H1 (cell line): Measurements from ENCODE around the gene ACADSB. TPM values are rescaled to one million over a fixed set of nuclear protein-coding genes. Genes with fewer than 3 reads are reported as not detected.

Experiments used
- CTCF ChIA-PET: fragments of 300-600 bp; sonication (Branson Sonifier 250); formaldehyde crosslinking; loops from one replicate; lab custom pipeline; 2021; ENCODE audit not compliant: partially characterized antibody; lab: Charles Lee
- POLR2A ChIA-PET: fragments of 300-600 bp; sonication (Branson Sonifier 250); formaldehyde crosslinking; loops from one replicate; lab custom pipeline; 2021; ENCODE audit warnings: inconsistent platforms; ENCODE audit not compliant: partially characterized antibody; lab: Charles Lee
- DNase-seq, 2 experiments: peaks; one replicate each; pipeline versions ENCODE4 v3.0.0 to v3.0.0-alpha.2; 2010 to 2022; ENCODE audit warnings: low spot score in 2 of 2, low read depth in 1 of 2, mixed read lengths in 1 of 2
- FAIRE-seq: peaks from 2 replicates; lab custom pipeline; 2011; peaks lifted over from hg19 to GRCh38; lab: Jason Lieb, UNC
- H2AFZ ChIP-seq: 2 replicates; pipeline ENCODE4 v1.8.1; 2012; ENCODE audit warnings: low read length, inconsistent platforms
- H2AK5ac ChIP-seq: 2 replicates; pipeline ENCODE4 v1.6.1; 2013; ENCODE audit warnings: low read depth, low read length
- H2BK120ac ChIP-seq: replicated peaks from 2 replicates; pipeline ENCODE3; 2013; ENCODE audit warnings: low read depth, low read length, inconsistent platforms
- H2BK12ac ChIP-seq: 2 replicates; pipeline ENCODE4 v1.6.1; 2013; ENCODE audit warnings: low read depth, low read length
- H2BK15ac ChIP-seq: 2 replicates; pipeline ENCODE4 v1.6.1; 2013; ENCODE audit warnings: low read length
- H2BK20ac ChIP-seq: 2 replicates; pipeline ENCODE4 v1.6.1; 2013; ENCODE audit warnings: low read length
- H2BK5ac ChIP-seq: 2 replicates; pipeline ENCODE4 v1.6.1; 2013; ENCODE audit warnings: low read depth, low read length
- H3K14ac ChIP-seq: 2 replicates; pipeline ENCODE4 v1.6.1; 2013; ENCODE audit warnings: inconsistent platforms; ENCODE audit not compliant: insufficient read length
- H3K18ac ChIP-seq: 2 replicates; pipeline ENCODE4 v1.6.1; 2013; ENCODE audit warnings: low read length; ENCODE audit errors: extremely low read depth
- H3K23ac ChIP-seq: 2 replicates; pipeline ENCODE4 v1.6.1; 2013; ENCODE audit warnings: inconsistent platforms; ENCODE audit not compliant: insufficient read length
- H3K23me2 ChIP-seq: 2 replicates; pipeline ENCODE4 v1.6.1; 2013; ENCODE audit warnings: low read depth, low read length
- H3K27ac ChIP-seq: 2 replicates; pipeline ENCODE4 v1.6.1; 2011; ENCODE audit warnings: low read depth, low read length, inconsistent platforms
- H3K27me3 ChIP-seq, 4 experiments: replicated peaks in 1 of 4; 1 replicate in 1 of 4; 2 replicates in 3 of 4; pipeline versions ENCODE4 v1.6.1 to v1.8.1; 2011 to 2013; ENCODE audit warnings: low read length in 3 of 4, mild to moderate bottlenecking in 3 of 4, inconsistent platforms in 2 of 4, mixed read lengths in 2 of 4, moderate library complexity in 1 of 4; ENCODE audit not compliant: control insufficient read depth in 3 of 4, insufficient read depth in 3 of 4; ENCODE audit errors: extremely low read depth in 1 of 4
- H3K36me3 ChIP-seq, 4 experiments: 2 replicates each; pipeline versions ENCODE4 v1.6.1 to v1.8.1; 2011 to 2013; ENCODE audit warnings: mild to moderate bottlenecking in 4 of 4, low read length in 3 of 4, moderate library complexity in 2 of 4, control low read depth in 1 of 4, inconsistent platforms in 1 of 4; ENCODE audit not compliant: insufficient read depth in 4 of 4, control insufficient read depth in 2 of 4
- H3K4ac ChIP-seq: replicated peaks from 2 replicates; pipeline ENCODE3; 2013; ENCODE audit warnings: low read length, low read depth, mixed read lengths, inconsistent platforms; ENCODE audit not compliant: insufficient read length
- H3K4me1 ChIP-seq, 4 experiments: replicated peaks in 1 of 4; 1 replicate in 1 of 4; 2 replicates in 3 of 4; pipeline versions ENCODE4 v1.6.1 to v1.8.1; 2011 to 2013; ENCODE audit warnings: low read length in 3 of 4, inconsistent platforms in 2 of 4, mixed read lengths in 1 of 4; ENCODE audit not compliant: insufficient read depth in 4 of 4, control insufficient read depth in 3 of 4
- H3K4me2 ChIP-seq, 2 experiments: 2 replicates each; pipeline versions ENCODE4 v1.6.1 to v1.8.1; 2011 to 2013; ENCODE audit warnings: low read depth in 2 of 2, low read length in 2 of 2, control low read depth in 1 of 2, inconsistent platforms in 1 of 2, mild to moderate bottlenecking in 1 of 2; ENCODE audit not compliant: insufficient read depth in 1 of 2
- H3K4me3 ChIP-seq, 4 experiments: fragments of 200-600, 300-600 bp in 1 of 4; sonication (generic), shearing (Covaris generic), sonication (Bioruptor Twin) in 1 of 4; 2 replicates each; pipeline versions ENCODE4 v1.5.1 to v1.8.1; 2011 to 2016; ENCODE audit warnings: low read length in 4 of 4, low read depth in 3 of 4, control low read depth in 2 of 4, inconsistent platforms in 2 of 4, mild to moderate bottlenecking in 2 of 4, mixed read lengths in 1 of 4, moderate library complexity in 1 of 4; ENCODE audit not compliant: insufficient read depth in 2 of 4; ENCODE audit errors: extremely low read depth in 1 of 4
- H3K56ac ChIP-seq: replicated peaks from 2 replicates; pipeline ENCODE3; 2013; ENCODE audit warnings: low read depth, mild to moderate bottlenecking, mixed read lengths, low read length, inconsistent platforms; ENCODE audit not compliant: insufficient read length
- H3K79me1 ChIP-seq: 2 replicates; pipeline ENCODE4 v1.6.1; 2013; ENCODE audit warnings: low read depth, low read length, control low read depth
- H3K79me2 ChIP-seq, 2 experiments: 2 replicates each; pipeline versions ENCODE4 v1.6.1 to v1.8.1; 2012 to 2013; ENCODE audit warnings: low read length in 2 of 2, mild to moderate bottlenecking in 2 of 2, inconsistent platforms in 1 of 2; ENCODE audit not compliant: insufficient read depth in 2 of 2, control insufficient read depth in 1 of 2
- H3K9ac ChIP-seq, 4 experiments: replicated peaks in 1 of 4; 1 replicate in 1 of 4; 2 replicates in 3 of 4; pipeline versions ENCODE4 v1.6.1 to v1.8.1; 2011 to 2013; ENCODE audit warnings: low read depth in 3 of 4, low read length in 3 of 4, control low read depth in 2 of 4, mild to moderate bottlenecking in 2 of 4, moderate library complexity in 2 of 4, inconsistent platforms in 1 of 4; ENCODE audit errors: extremely low read depth in 1 of 4
- H3K9me3 ChIP-seq, 2 experiments: 2 replicates each; pipeline versions ENCODE4 v1.6.1 to v1.8.1; 2012 to 2013; ENCODE audit warnings: mild to moderate bottlenecking in 2 of 2, moderate library complexity in 2 of 2, control low read depth in 1 of 2, inconsistent platforms in 1 of 2, low read depth in 1 of 2, low read length in 1 of 2, mixed read lengths in 1 of 2; ENCODE audit not compliant: insufficient read depth in 2 of 2
- H4K20me1 ChIP-seq, 2 experiments: replicated peaks in 1 of 2; 2 replicates each; pipeline versions ENCODE3 to v1.8.1; 2011 to 2013; ENCODE audit warnings: inconsistent platforms in 2 of 2, low read length in 2 of 2, mild to moderate bottlenecking in 1 of 2; ENCODE audit not compliant: insufficient read depth in 2 of 2, control insufficient read depth in 1 of 2
- H4K5ac ChIP-seq: 2 replicates; pipeline ENCODE4 v1.6.1; 2013; ENCODE audit warnings: low read length, low read depth, mixed read lengths, inconsistent platforms; ENCODE audit not compliant: insufficient read length
- H4K8ac ChIP-seq: 2 replicates; pipeline ENCODE4 v1.8.0; 2013; ENCODE audit warnings: mild to moderate bottlenecking, moderate library complexity, low read length, inconsistent platforms; ENCODE audit not compliant: insufficient read depth; ENCODE audit errors: extremely low read depth
- H4K91ac ChIP-seq: replicated peaks from 2 replicates; pipeline ENCODE3; 2013; ENCODE audit warnings: low read length, mixed read lengths, inconsistent platforms; ENCODE audit not compliant: insufficient read length
- EZH2 ChIP-seq: fragments of 200-600 bp; sonication (generic); IDR thresholded peaks from 2 replicates; pipeline ENCODE4 v1.7.1; 2012; ENCODE audit warnings: low read depth, mild to moderate bottlenecking, moderate library complexity, low read length, inconsistent platforms; ENCODE audit not compliant: severe bottlenecking
- FOSL1 ChIP-seq: IDR thresholded peaks from 2 replicates; pipeline ENCODE4 v1.6.1; 2011; ENCODE audit warnings: mild to moderate bottlenecking, low read depth, low read length, moderate library complexity; ENCODE audit not compliant: insufficient read depth
- GABPA ChIP-seq: IDR thresholded peaks from 2 replicates; pipeline ENCODE4 v1.6.1; 2011; ENCODE audit warnings: mild to moderate bottlenecking, low read length, moderate library complexity, borderline replicate concordance; ENCODE audit not compliant: insufficient read depth
- KDM4A ChIP-seq: IDR thresholded peaks from one replicate; pipeline ENCODE4 v1.7.1; 2012; ENCODE audit warnings: low read depth, mild to moderate bottlenecking, moderate library complexity, low read length, inconsistent platforms; ENCODE audit not compliant: severe bottlenecking
- PHF8 ChIP-seq: fragments of 200-600 bp; sonication (generic); conservative IDR thresholded peaks from 2 replicates; pipeline ENCODE4 v1.7.1; 2012; ENCODE audit warnings: low read depth, mild to moderate bottlenecking, inconsistent platforms, low read length, moderate library complexity
- TAF7 ChIP-seq: optimal IDR thresholded peaks from 2 replicates; pipeline ENCODE3; 2011; ENCODE audit warnings: low read depth, mild to moderate bottlenecking, inconsistent platforms, low read length, moderate library complexity, borderline replicate concordance
- WGBS, 2 experiments: shearing (Covaris generic) in 1 of 2; methylation state at CpG; one replicate each; pipeline versions ENCODE4 v1.1.6 to v1.1.7; 2013 to 2015; ENCODE audit warnings: low lambda C conversion rate in 2 of 2, mixed read lengths in 2 of 2, inconsistent platforms in 1 of 2, low coverage in 1 of 2, missing lambda C conversion rate in 1 of 2; ENCODE audit not compliant: insufficient replicate concordance in 2 of 2, insufficient coverage in 1 of 2, insufficient read length in 1 of 2; ENCODE audit errors: extremely low coverage in 1 of 2, missing lambda C conversion rate in 1 of 2; 5-methylcytosine and 5-hydroxymethylcytosine counted together
- polyA plus RNA-seq, 7 experiments: library from polyadenylated mRNA; depleted of rRNA in 3 of 7; stranded (reverse) in 5 of 7; unstranded in 2 of 7; fragments of >200 nt in 5 of 7; fragments of 200-250 nt in 2 of 7; gene quantifications; 1 replicate in 5 of 7; 2 replicates in 1 of 7; 4 replicates in 1 of 7; pipeline versions ENCODE4 v1.2.1 to v1.2.3, GENCODE V29; 2011 to 2013; ENCODE audit warnings: missing spikeins in 2 of 7, mixed read lengths in 2 of 7
- total RNA-seq: library from RNA; stranded (reverse); fragmentation: NEBNext Ultra II Directional; extraction: Animal tissue kit (Norgen Biotek cat#: 25700); gene quantifications from 2 replicates; pipeline ENCODE4 v1.2.1, GENCODE V29; 2021

Gene ACADSB
- total and polyA plus RNA-seq, 2 of the 8 experiments (the other 6 are each of a cell fraction or from before 2014, with no cell fraction given): 5.6 to 11.2 TPM

DNA sequence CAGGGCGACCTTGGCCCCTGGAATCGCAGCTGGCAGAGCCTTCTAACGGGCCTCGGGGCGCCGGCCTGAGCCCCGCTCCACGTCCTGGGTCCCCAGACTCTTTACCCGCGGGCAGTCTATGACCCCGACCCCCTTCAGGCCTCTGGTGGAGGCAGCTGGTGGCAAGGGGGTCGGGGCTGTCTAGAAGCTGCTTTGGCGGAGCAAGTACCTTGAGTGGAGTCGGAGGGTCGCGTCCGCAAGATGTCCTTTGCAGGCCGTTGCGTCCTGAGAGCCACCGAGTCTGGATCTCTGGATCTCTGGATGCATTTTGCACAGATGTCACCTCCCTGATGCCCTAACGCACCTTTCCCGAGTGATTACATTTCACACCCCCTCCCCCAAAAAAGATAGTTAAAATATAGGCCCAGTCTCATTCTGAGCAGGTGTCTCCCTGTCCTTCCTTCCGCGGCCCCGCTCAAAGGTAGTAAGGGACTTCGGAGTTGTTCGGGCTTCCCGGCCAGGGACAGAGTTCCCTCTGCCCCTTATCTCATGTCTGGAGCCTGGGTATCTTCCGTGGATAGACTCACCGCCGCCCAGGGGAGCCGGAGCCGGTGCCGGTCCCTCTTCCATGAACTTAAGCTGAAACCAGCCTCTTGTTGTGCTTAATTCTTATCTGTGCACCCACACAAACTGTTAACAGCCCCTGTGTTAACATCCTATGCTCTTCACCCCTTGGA lies 457 bp downstream of the ACADSB start:
- H3K79me2 ChIP-seq: peaks cover 0 to 42% of the 10 kb centered on the region in 2 experiments; a peak in 3 of 4 replicates
- H2BK20ac ChIP-seq: no peak overlapping the region
- H3K4me1 ChIP-seq: peaks cover 0 to 2% (median under 1%) of the 10 kb centered on the region in 4 experiments; a peak in 2 of 7 replicates
- no peaks in the 10 kb centered on the region for H3K79me1 ChIP-seq
- no peak overlapping the region for H2AK5ac ChIP-seq
- H3K9me3 ChIP-seq: peaks cover 0 to 2% of the 10 kb centered on the region in 2 experiments; a peak in 1 of 4 replicates
- H4K8ac ChIP-seq: peak overlapping the region; percentile 23
- peak overlapping the region; percentile 19 for H4K5ac ChIP-seq
- DNase-seq (no peak), FAIRE-seq (no peak)
- peaks cover 2 to 23% (median 16%) of the 10 kb centered on the region in 4 experiments; a peak in 5 of 7 replicates for H3K27me3 ChIP-seq
- no peak overlapping the region for H2BK120ac ChIP-seq
- ChIA-PET CTCF (interaction anchor here (1.0 to 5.9 kb wide), 2 partner anchors 13 to 1262 kb away, joined by 6 to 28 read pairs; no protein-coding TSS in a partner anchor), POLR2A (interaction anchor here (0.6 to 3.8 kb wide), 6 partner anchors 10 to 163 kb away, joined by 3 to 25 read pairs (median 3); partner anchors contain the start of genes CUZD1 and PSTK)
- peak overlapping the region in 2 of 4 experiments; percentile 39 to 59; a peak in 5 of 7 replicates for H3K9ac ChIP-seq
- H3K56ac ChIP-seq: no peak overlapping the region
- H4K91ac ChIP-seq: no peak overlapping the region
- no peak overlapping the region for H3K4ac ChIP-seq
- H2BK5ac ChIP-seq: peak overlapping the region; percentile 18; the same call in 1 of the 2 replicates
- H2AFZ ChIP-seq: peak overlapping the region; percentile 36; the same call in 1 of the 2 replicates
- H4K20me1 ChIP-seq: peaks cover 2 to 3% of the 10 kb centered on the region in 2 experiments
- no peak overlapping the region for H3K27ac ChIP-seq
- no peak overlapping the region for H3K14ac ChIP-seq
- H3K23me2 ChIP-seq: peaks cover 10% of the 10 kb centered on the region; the same call in 1 of the 2 replicates
- no peak overlapping the region for H2BK15ac ChIP-seq
- no peak overlapping the region for H2BK12ac ChIP-seq
- H3K4me3 ChIP-seq: peak overlapping the region; percentile 86 to 90 (median 88)
- 7% methylated on average over 29 of the region's 34 CpGs; no CpG with 5 or more reads in 1 of the 2 experiments for WGBS, 2 experiments
- TF ChIP-seq KDM4A: peak; percentile 60
- peak; percentile 31 for TF ChIP-seq EZH2
- peak; percentile 63; the same call in 1 of the 2 replicates for TF ChIP-seq PHF8
- TF ChIP-seq GABPA: 0 out of 2 replicates have a peak, but pooled peaks have one; percentile 1
- TF ChIP-seq FOSL1: no peak
- TF ChIP-seq TAF7: no peak
- no peaks in the 10 kb centered on the region; a peak in 1 of 8 replicates for H3K36me3 ChIP-seq
- H3K4me2 ChIP-seq: peak overlapping the region; percentile 83 to 92
- no peak overlapping the region for H3K23ac ChIP-seq
- H3K18ac ChIP-seq: peak overlapping the region; percentile 65; the same call in 1 of the 2 replicates
